HG03103 (cell line): Measurements from ENCODE around the gene SEC16A.

Experiments
- ATAC-seq: cut with Tn5 transposase; IDR thresholded peaks from one replicate; pipeline ENCODE4 v1.9.1; 2021; ENCODE audit warnings: low read depth; ENCODE audit not compliant: unreplicated experiment

The SEC16A gene, protein sequence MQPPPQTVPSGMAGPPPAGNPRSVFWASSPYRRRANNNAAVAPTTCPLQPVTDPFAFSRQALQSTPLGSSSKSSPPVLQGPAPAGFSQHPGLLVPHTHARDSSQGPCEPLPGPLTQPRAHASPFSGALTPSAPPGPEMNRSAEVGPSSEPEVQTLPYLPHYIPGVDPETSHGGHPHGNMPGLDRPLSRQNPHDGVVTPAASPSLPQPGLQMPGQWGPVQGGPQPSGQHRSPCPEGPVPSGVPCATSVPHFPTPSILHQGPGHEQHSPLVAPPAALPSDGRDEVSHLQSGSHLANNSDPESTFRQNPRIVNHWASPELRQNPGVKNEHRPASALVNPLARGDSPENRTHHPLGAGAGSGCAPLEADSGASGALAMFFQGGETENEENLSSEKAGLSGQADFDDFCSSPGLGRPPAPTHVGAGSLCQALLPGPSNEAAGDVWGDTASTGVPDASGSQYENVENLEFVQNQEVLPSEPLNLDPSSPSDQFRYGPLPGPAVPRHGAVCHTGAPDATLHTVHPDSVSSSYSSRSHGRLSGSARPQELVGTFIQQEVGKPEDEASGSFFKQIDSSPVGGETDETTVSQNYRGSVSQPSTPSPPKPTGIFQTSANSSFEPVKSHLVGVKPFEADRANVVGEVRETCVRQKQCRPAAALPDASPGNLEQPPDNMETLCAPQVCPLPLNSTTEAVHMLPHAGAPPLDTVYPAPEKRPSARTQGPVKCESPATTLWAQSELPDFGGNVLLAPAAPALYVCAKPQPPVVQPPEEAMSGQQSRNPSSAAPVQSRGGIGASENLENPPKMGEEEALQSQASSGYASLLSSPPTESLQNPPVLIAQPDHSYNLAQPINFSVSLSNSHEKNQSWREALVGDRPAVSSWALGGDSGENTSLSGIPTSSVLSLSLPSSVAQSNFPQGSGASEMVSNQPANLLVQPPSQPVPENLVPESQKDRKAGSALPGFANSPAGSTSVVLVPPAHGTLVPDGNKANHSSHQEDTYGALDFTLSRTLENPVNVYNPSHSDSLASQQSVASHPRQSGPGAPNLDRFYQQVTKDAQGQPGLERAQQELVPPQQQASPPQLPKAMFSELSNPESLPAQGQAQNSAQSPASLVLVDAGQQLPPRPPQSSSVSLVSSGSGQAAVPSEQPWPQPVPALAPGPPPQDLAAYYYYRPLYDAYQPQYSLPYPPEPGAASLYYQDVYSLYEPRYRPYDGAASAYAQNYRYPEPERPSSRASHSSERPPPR (N-terminal part only)

DNA sequence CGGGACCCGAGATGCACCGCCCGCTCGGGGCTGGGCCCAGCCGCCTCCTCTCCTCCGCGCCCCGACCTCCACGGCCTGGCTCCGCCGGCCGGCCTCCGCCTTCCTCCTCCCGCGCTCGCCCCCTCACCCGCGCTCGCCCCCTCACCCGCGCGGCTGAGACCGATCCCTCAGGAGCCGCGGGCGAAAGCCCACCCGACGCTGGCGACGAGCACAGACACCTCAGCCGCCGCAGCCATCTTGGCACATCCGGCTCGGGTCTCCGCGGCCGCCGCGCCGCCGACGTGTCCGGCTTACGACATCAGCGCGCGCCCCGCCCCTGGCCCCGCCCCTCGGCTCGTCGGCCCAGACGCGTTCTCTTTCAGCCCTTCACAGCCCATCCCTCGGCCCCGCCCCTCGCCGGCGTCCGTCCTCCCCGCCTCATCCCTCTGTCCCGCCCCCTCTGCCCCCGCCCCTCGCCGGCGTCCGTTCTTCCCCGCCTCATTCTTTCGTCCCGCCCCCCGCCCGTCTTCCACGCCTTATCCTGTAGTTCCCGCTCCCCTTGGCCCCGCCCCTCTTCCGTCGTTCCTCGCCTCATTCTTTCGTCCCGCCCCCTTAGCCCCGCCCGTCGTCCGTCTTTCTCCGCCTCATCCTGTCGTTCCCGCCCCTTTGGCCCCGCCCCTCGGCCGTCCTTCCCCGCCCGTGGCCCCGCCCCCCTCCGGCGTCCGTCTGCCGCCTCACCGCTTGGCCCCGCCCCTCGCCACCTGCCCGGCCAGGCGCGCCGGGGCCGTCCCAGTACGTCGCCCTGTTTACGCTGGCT, at the start of gene SEC16A:
SEC16A (minus strand) TSS at position 248 of the 796 bp plus-strand sequence. CDS start 5,425 bp downstream, outside the sequence.
- peak; percentile 48 for ATAC-seq

DNA sequence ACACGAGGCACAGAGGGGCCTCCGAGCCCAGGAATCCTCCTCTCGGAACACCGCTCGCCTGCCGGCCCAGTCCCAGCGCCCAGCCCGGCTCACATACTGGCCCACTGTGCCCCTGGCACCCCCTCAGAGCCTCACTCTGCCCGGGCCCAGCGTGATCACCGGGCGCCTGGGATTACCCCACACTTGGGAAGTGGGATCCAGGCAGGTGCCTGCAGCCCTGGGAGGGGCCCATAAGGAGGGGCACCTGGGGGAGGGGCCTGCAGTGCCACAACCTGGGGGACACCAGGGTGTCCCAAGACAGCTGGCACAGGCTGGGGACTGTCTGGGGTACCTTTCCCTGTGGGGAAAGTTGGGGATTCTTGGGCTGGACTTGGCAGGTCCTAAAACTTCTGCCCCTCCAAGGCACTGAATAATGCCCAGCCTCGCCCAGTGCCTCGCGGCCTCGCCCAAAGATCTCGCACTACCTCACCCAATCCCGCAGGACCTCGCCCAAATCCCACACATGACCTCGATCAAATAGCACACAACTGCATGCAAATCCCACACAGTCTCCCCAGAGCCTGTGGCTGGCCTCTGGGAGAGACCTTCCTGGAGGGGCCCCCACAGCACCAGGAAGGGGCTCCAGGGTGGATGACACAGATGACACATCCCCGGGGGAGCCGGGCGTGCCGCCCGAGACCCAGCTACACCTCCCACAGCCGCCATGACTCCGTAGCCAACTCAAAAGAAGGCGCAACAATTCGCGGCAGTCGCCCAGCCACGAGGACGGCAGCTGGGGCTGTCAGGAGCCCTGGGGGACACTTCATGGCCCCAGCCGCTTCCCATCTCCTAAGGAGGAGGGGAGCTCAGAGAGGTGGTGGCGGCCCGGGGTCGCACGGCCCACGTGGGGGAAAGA, 49.3 kb upstream of the SEC16A start:
- no peak for ATAC-seq

DNA sequence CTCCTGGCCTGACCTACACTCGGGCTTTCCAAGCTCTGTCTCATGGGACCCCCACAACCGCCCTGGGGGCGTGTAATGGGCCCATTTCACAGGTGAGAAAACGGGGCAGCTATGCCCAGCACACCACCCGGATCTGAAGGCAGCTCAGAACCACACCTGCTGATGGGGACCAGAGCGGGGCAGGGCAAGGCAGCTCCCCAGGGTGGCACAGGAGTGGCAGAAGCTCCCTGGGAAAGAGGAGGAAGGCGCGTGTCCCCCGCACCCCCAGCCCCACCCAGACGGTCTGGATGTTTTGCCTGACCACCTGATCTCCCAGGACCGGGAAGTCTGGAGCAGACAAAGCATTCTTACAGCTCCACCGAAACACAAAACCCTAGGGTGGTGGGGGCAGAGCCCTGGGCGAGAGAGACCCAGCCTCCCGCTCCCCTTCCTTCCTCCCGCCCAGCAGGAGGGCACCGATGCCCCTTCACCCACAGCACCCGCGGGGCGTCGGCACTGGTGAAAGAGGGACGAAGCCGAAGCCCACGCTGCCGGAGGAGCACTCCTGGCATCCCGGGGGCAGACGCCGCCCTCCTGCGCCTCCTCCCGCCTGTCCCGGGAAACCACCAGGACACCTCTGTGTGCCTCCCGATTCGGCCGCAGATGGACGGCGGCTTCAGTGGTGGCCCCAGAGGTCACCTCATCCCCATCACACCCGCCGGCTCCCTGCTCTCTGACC, 48.5 kb upstream of the SEC16A start:
- no peak for ATAC-seq

DNA sequence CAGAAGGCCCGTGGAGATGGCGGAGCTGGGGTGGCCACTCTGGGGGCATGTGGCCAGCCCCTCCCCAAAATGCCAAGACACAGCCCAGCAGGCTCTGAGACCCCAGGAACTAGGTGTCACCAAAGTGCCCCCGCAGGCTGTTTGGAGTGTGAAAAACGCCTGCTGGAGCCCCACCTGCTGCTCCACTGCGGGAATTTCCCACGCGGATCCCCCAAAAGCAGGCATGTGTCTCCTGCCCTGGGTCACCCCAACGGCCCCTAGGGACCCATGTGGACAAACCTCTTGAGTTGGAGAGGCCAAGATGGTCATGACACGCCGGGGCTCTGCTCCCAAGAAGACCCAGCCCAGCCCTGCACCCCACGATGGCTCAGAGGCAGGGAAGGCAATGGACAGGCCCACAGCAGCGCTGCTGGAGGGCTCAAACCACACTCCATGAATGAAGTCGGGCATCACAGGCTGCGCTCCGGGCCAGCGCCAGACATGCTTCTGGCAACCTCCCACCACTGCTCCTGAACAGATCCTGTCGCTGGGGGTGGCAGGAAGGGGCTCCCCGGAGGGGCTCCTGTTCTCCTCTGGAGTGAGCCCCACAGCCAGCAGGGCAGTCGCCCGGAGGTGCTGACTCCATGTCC, 47.7 kb upstream of the SEC16A start:
- no peak for ATAC-seq

DNA sequence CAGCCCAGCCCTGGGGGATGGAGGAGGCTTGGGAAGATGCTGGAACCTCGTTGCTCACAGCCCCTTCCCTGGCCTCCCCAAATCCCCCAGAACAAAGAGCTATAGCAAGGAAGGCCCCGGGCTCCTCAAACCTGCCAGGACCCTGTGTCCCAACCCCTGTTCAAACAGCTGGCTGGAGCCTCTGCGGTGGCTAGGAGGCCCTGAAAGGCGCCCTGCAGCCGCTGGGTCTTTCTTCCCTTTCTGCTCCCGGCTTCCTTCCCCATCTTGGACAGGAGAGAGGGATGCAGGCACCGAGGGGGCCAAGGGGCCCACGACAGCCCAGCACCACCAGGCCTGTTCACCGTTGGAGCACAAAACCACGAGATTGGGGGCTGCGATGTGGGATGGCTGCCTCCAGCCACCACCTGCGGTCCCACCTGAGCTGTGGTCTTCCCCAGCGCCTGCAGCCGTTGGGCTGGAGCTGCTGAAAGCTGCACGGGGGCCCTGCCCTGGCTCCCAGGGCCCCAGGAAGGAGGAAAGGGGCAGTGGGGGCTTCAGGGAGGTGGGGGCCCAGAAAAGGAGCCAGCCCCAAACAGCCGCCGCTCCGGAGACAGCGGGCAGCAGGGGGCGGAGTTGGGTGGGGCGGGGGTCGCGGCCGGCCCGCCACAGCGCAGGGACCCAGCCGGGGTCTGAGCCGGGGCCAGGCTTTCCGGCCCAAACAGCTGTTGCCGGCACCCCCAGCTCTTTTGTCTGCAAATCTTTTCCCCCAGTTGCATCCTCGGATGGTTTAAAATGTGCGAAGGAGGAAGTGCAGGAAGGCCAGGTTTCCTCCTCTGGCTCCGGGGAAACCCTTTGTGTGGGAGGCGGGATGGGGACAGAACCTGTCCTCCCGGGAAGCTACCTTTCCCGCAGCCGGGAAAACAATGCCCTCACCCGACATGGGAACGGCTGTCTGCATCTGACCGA, 46.9 kb upstream of the SEC16A start:
- no peak for ATAC-seq

GRCh38 chr9:136528716-136529341, 46.0 kb upstream of the SEC16A start:
- no peak for ATAC-seq

DNA sequence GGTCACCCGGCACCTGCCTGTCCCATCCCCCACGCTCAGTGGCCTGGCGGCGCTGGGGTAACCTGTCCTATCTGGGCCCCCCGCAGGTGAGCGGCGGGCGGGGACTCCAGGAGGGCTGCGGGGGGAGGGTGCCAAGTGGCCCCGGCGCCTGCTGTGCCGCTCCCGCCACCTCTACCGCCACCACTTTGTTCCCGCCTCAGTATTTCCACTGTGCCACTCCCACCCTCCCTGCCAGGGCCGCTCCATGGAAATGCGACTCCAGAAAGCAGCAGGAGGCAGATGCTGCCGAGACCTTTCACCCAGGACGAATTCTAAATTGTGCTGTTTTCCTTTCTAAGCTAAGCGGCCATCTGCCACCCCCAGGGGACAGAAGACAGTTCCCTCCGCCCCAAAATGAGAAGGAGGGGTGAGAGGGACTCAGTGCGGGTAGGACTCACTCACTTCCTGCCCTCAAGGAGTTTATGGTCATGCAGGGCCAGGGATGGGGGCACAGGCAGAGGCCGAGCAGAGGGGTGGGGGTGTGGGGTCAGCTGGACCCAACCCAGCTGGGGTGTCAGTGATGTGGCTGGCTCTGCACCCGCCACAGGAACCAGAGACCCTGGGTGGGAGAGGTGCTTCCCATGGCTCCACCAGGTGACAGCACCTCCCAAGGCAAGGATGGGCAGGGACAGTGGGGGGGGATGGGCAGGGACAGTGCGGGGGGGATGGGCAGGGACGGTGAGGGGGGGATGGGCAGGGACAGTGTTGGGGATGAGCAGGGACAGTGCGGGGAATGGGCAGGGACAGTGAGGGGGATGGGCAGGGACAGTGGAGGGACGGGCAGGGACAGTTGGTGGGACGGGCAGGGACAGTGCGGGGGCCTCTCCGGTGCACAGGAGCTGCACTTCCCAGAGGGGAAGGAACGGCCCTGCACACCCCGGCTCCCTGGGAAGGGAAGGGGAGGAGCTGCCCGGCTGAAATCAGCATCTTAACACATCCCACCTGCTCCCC, 45.2 kb upstream of the SEC16A start:
- ATAC-seq, result no peak

- ATAC-seq, result no peak
These were observed 44.3 kb upstream of the SEC16A start for GRCh38 chr9:136527131-136527530.

DNA sequence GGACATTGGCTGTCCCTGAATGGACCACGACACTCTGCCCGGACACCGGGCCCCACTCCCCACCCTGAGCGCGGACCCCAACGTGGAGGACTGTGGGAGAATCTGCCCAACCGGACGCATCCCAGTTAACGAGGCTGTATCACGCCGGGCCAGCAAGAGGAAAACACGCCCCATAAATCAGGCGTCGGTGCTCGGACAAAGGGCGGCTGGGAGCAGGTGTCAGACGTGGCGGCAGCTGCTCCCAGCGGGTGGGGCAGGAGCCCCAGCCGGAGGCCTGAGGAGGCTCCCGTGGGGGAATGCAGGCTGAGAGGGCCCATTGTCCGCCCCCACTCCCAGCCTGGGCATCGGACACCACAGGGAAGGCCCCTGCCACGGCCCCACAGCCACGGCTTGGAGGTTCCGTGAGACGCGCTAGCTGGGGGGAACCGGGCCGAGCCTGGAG, 43.8 kb upstream of the SEC16A start:
- ATAC-seq, result no peak

GRCh38 chr9:136525841-136526499, 43.1 kb upstream of the SEC16A start:
- ATAC-seq, result no peak

GRCh38 chr9:136525207-136525606, 42.4 kb upstream of the SEC16A start:
- no peak for ATAC-seq

DNA sequence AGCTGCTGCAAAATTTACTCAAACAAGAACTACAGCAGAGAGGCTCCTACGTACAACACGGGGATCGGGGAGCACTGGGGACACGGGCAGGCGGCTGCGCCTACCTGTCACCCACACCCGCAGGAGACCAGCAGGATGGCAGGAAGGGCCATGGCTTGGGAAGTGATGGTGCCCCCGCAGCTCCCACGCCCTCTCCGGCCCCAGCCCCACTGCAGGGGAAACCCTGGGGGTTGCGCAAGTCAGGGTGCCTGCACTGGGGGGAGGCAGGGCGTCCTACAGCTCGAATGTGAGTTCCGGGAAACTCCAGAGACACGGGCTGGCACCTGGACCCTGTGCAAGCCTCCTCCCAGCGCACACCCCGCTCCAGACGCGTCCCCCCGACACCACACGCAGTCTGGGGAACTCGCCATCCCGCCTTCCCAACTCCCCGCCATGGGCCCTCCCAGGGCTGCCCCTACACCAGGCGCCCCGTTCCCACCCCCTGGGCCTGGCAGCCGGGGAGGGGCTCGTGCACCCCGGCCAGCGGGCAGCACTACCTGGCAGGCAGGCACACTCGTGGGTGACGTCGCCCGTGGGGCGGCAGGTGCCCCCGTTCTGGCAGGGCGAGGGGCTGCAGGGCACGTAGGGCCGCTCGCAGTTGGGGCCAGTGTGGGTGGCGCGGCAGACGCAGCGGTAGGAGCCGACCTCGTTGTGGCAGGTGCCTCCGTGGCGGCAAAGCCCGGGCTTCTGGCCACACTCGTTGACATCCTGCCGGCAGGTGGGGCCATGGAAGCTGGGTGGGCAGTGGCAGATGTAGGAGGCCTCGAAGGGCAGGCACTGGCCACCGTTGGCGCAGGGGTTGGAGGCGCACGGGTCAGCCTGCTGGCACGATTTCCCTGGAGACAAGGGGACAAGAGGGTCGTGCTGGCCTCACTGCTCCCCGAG, 39.7 kb upstream of the SEC16A start:
- ATAC-seq, result no peak

GRCh38 chr9:136521537-136521936, 38.7 kb upstream of the SEC16A start:
- no peak for ATAC-seq
